CD14-positive monocyte (primary cell): ENCODE data around the gene SEMA3C. TPM values are rescaled to one million over a fixed set of nuclear protein-coding genes. Genes with fewer than 3 reads are reported as not detected.

ENCODE experiments used
- DNase-seq, 3 donors: peaks; one replicate each; pipeline ENCODE4 v3.0.0-alpha.2; 2011 to 2022
- H2AFZ ChIP-seq: 2 replicates; pipeline ENCODE4 v1.6.0; 2012; ENCODE audit warnings: mild to moderate bottlenecking, low read depth, low read length, inconsistent platforms; ENCODE audit not compliant: insufficient read depth, poor library complexity, severe bottlenecking
- H3K27ac ChIP-seq, 2 donors: 1 replicate in 1 of 2; 2 replicates in 1 of 2; pipeline ENCODE4 v1.5.1; 2012 to 2013; ENCODE audit warnings: low read length in 2 of 2, control low read depth in 1 of 2, inconsistent platforms in 1 of 2, low read depth in 1 of 2, mild to moderate bottlenecking in 1 of 2
- H3K27me3 ChIP-seq, 2 donors: one replicate each; pipeline versions ENCODE4 v1.6.0 to v1.6.1; 2011 to 2013; ENCODE audit warnings: low read length in 2 of 2; ENCODE audit not compliant: control insufficient read depth in 2 of 2, insufficient read depth in 2 of 2
- H3K36me3 ChIP-seq, 2 donors: replicated peaks in 1 of 2; 1 replicate in 1 of 2; 2 replicates in 1 of 2; pipeline versions ENCODE4 v1.5.1 to v1.6.1; 2012 to 2013; ENCODE audit warnings: low read length in 2 of 2, control low read depth in 1 of 2, inconsistent platforms in 1 of 2, mild to moderate bottlenecking in 1 of 2; ENCODE audit not compliant: insufficient read depth in 2 of 2, control insufficient read depth in 1 of 2
- H3K4me1 ChIP-seq, 2 donors: 1 replicate in 1 of 2; 2 replicates in 1 of 2; pipeline versions ENCODE4 v1.5.1 to v1.6.1; 2012 to 2013; ENCODE audit warnings: low read length in 2 of 2, control low read depth in 1 of 2, inconsistent platforms in 1 of 2, mild to moderate bottlenecking in 1 of 2, moderate library complexity in 1 of 2; ENCODE audit not compliant: insufficient read depth in 2 of 2, control insufficient read depth in 1 of 2
- H3K4me2 ChIP-seq: replicated peaks from 2 replicates; pipeline ENCODE3; 2012; ENCODE audit warnings: low read length, moderate library complexity, mild to moderate bottlenecking; ENCODE audit not compliant: poor library complexity, severe bottlenecking; ENCODE audit errors: extremely low read depth
- H3K4me3 ChIP-seq, 3 experiments: fragments of 200-600 bp in 1 of 3; sonication (generic) in 1 of 3; replicated peaks in 1 of 3; 1 replicate in 2 of 3; 2 replicates in 1 of 3; pipeline ENCODE4 v1.5.1; 2011 to 2013; ENCODE audit warnings: low read length in 3 of 3, mild to moderate bottlenecking in 3 of 3, control low read depth in 2 of 3, low read depth in 2 of 3, inconsistent platforms in 1 of 3, moderate library complexity in 1 of 3
- H3K79me2 ChIP-seq: 2 replicates; pipeline ENCODE4 v1.6.0; 2012; ENCODE audit warnings: mild to moderate bottlenecking, control low read depth, inconsistent platforms, low read length, moderate library complexity; ENCODE audit not compliant: insufficient read depth
- H3K9ac ChIP-seq: 2 replicates; pipeline ENCODE4 v1.6.0; 2017; ENCODE audit warnings: low read length, mild to moderate bottlenecking; ENCODE audit not compliant: insufficient read depth, poor library complexity, severe bottlenecking
- H3K9me3 ChIP-seq, 2 donors: replicated peaks in 1 of 2; 1 replicate in 1 of 2; 2 replicates in 1 of 2; pipeline versions ENCODE4 v1.5.1 to v1.6.1; 2012 to 2013; ENCODE audit warnings: low read length in 2 of 2, control low read depth in 1 of 2; ENCODE audit not compliant: control insufficient read depth in 1 of 2, insufficient read depth in 1 of 2
- H4K20me1 ChIP-seq: 2 replicates; pipeline ENCODE4 v1.6.0; 2012; ENCODE audit warnings: mild to moderate bottlenecking, low read length, control low read depth, moderate library complexity; ENCODE audit not compliant: insufficient read depth
- H3K27ac Mint-ChIP-seq, 7 donors: one replicate each; pipeline ENCODE4 v1.8.0; 2020; ENCODE audit warnings: mild to moderate bottlenecking in 7 of 7, mixed read lengths in 7 of 7, moderate library complexity in 6 of 7, inconsistent platforms in 2 of 7
- H3K27me3 Mint-ChIP-seq, 3 donors: one replicate each; pipeline ENCODE4 v1.8.0; 2021 to 2022; ENCODE audit warnings: low read depth in 3 of 3, mild to moderate bottlenecking in 3 of 3, mixed read lengths in 3 of 3, moderate library complexity in 3 of 3, inconsistent platforms in 1 of 3
- H3K36me3 Mint-ChIP-seq, 2 donors: one replicate each; pipeline ENCODE4 v1.8.0; 2020; ENCODE audit warnings: mixed read lengths in 2 of 2, inconsistent platforms in 1 of 2, mild to moderate bottlenecking in 1 of 2
- H3K4me1 Mint-ChIP-seq: one replicate; pipeline ENCODE4 v1.8.0; 2020; ENCODE audit warnings: mild to moderate bottlenecking, mixed read lengths
- H3K4me3 Mint-ChIP-seq, 2 donors: one replicate each; pipeline ENCODE4 v1.8.0; 2020; ENCODE audit warnings: mild to moderate bottlenecking in 2 of 2, mixed read lengths in 2 of 2, moderate library complexity in 1 of 2
- H3K9me3 Mint-ChIP-seq, 7 donors: one replicate each; pipeline ENCODE4 v1.8.0; 2020 to 2022; ENCODE audit warnings: mixed read lengths in 7 of 7, mild to moderate bottlenecking in 6 of 7, moderate library complexity in 6 of 7, inconsistent platforms in 2 of 7
- CTCF ChIP-seq: fragments of 200-600 bp; IDR thresholded peaks from one replicate; pipeline ENCODE4 v1.8.0; 2022; ENCODE audit warnings: antibody characterized with exemption, mild to moderate bottlenecking
- WGBS: methylation state at CpG from one replicate; pipeline ENCODE4 v1.1.5; 2013; ENCODE audit warnings: missing lambda C conversion rate; ENCODE audit not compliant: insufficient coverage; 5-methylcytosine and 5-hydroxymethylcytosine counted together
- intact Hi-C, 2 donors: fragments of 100-400 bp; cut with micrococcal nuclease; formaldehyde crosslinking; loops; one replicate each; pipeline versions ENCODE4 v1.15.0 to v1.15.1; 2023
- polyA plus RNA-seq, 3 donors: library from polyadenylated mRNA; depleted of rRNA in 1 of 3; unstranded in 2 of 3; stranded (reverse) in 1 of 3; fragments of 300-500 nt in 2 of 3; fragments of >200 nt in 1 of 3; fragmentation: Illumina TruSeq in 2 of 3; gene quantifications; 1 replicate in 2 of 3; 2 replicates in 1 of 3; pipeline ENCODE4 v1.2.3, GENCODE V29; 2012 to 2021

Gene SEMA3C
- polyA plus RNA-seq, 3 donors, result 7.2 to 14.1 (median 13.7) TPM

DNA sequence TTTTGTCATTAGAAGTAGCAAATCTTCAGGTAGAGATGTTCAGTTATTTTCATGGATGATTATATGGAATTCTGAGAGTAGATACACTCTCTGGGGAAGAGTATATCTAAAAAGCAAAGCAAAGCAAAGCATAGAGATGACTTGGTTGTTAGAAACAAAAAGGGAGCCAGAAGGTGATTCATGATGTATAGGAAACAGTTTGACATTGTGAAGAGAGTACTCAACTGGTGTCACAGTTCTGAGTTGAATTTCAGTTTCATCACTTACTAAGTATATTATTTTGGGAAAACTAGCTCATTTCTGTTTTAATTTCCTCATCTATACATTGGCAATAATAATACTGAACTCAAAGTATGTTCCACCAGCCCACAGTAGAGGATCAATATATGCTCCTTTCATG is 86.8 kb downstream of the SEMA3C start:
- H3K4me2 ChIP-seq, result no peak overlapping the region
- H2AFZ ChIP-seq, result no peak overlapping the region
- peaks cover 20 to 26% of the 10 kb centered on the region in 2 donors for H3K4me1 ChIP-seq
- peaks cover 0 to 2% of the 10 kb centered on the region in 2 donors for H3K36me3 ChIP-seq
- intact Hi-C loops, result no loop called here
- Mint-ChIP-seq H3K27ac (no peak overlapping the region), H3K4me1 (peaks cover 31% of the 10 kb centered on the region), H3K27me3 (no peaks in the 10 kb centered on the region), H3K4me3 (no peak overlapping the region), H3K9me3 (peaks cover 0 to 2% (median 0%) of the 10 kb centered on the region in 7 donors), H3K36me3 (peaks cover 4 to 6% of the 10 kb centered on the region in 2 donors)
- H3K9ac ChIP-seq, result no peak overlapping the region
- H3K9me3 ChIP-seq, result no peaks in the 10 kb centered on the region
- no peak overlapping the region for H3K27ac ChIP-seq
- no peak for DNase-seq
- no peaks in the 10 kb centered on the region for H4K20me1 ChIP-seq
- no peak overlapping the region for H3K4me3 ChIP-seq
- no peaks in the 10 kb centered on the region for H3K79me2 ChIP-seq
- no peaks in the 10 kb centered on the region for H3K27me3 ChIP-seq
- TF ChIP-seq CTCF, result no peak

- peak overlapping the region; percentile 54 for H2AFZ ChIP-seq
- intact Hi-C loops, result no loop called here
- H3K9me3 ChIP-seq, result no peaks in the 10 kb centered on the region
- H3K36me3 ChIP-seq, result peaks cover 0 to 9% of the 10 kb centered on the region in 2 donors
- peak overlapping the region; percentile 56 for H3K4me2 ChIP-seq
- H3K27ac ChIP-seq, result peak overlapping the region; percentile 27 to 87
- peak overlapping the region in 1 of 2 donors; percentile 14 for H3K4me3 Mint-ChIP-seq
- no peak overlapping the region for H3K9ac ChIP-seq
- no peak for TF ChIP-seq CTCF
- H3K4me1 Mint-ChIP-seq, result peaks cover 31% of the 10 kb centered on the region
- no peaks in the 10 kb centered on the region for H3K27me3 ChIP-seq
- no peaks in the 10 kb centered on the region for H4K20me1 ChIP-seq
- no peaks in the 10 kb centered on the region for H3K27me3 Mint-ChIP-seq
- peaks cover 20 to 26% of the 10 kb centered on the region in 2 donors for H3K4me1 ChIP-seq
- no CpG with 5 or more reads among the region's 3 CpGs for WGBS
- H3K36me3 Mint-ChIP-seq, result peaks cover 14 to 16% of the 10 kb centered on the region in 2 donors
- H3K79me2 ChIP-seq, result no peaks in the 10 kb centered on the region
- H3K9me3 Mint-ChIP-seq, result no peaks in the 10 kb centered on the region
- H3K4me3 ChIP-seq, result peak overlapping the region in 1 of 3 experiments; percentile 61
- peak overlapping the region; percentile 63 to 92 (median 85) for H3K27ac Mint-ChIP-seq
- DNase-seq, result peak in 1 of 3 donors; percentile 8
Observed at GRCh38 chr7:80830584-80831285, 88.1 kb downstream of the SEMA3C start.
